HPDE6-E6E7 (cell line): ENCODE measurements around the gene CTDSP1.
A peak's percentile ranks its signal among the peaks of the same experiment; 100 is the strongest.

Source experiments
- DNase-seq: peaks from one replicate; pipeline ENCODE4 v3.0.0; 2011; ENCODE audit warnings: missing footprints; ENCODE audit errors: extremely low spot score

CTDSP1 gene, protein sequence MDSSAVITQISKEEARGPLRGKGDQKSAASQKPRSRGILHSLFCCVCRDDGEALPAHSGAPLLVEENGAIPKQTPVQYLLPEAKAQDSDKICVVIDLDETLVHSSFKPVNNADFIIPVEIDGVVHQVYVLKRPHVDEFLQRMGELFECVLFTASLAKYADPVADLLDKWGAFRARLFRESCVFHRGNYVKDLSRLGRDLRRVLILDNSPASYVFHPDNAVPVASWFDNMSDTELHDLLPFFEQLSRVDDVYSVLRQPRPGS

DNA sequence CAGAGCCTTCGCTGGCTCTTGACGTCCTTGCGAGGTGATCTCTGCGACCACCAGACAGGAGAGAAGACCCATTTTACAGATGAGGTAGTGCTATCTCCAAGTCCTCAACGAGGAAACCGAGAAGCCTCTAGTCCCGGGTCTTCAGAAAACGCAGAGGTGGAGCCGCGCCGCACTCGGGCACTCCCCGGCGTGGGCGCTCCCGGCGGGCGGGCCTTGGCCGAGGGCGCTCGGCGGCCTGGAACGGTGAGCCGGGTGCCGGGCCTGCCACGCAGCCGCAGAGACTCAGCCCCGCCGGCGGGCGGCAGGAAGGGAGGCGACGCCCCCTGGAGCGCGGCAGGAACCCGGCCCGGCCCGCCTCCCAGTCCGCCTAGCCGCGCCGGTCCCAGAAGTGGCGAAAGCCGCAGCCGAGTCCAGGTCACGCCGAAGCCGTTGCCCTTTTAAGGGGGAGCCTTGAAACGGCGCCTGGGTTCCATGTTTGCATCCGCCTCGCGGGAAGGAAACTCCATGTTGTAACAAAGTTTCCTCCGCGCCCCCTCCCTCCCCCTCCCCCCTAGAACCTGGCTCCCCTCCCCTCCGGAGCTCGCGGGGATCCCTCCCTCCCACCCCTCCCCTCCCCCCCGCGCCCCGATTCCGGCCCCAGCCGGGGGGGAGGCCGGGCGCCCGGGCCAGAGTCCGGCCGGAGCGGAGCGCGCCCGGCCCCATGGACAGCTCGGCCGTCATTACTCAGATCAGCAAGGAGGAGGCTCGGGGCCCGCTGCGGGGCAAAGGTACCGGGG, at the start of gene CTDSP1:
CTDSP1 (plus strand) TSS at position 478 of the 776 bp plus-strand sequence; CDS start at position 701, 223 bp downstream.
- DNase-seq: peak; percentile 67

DNA sequence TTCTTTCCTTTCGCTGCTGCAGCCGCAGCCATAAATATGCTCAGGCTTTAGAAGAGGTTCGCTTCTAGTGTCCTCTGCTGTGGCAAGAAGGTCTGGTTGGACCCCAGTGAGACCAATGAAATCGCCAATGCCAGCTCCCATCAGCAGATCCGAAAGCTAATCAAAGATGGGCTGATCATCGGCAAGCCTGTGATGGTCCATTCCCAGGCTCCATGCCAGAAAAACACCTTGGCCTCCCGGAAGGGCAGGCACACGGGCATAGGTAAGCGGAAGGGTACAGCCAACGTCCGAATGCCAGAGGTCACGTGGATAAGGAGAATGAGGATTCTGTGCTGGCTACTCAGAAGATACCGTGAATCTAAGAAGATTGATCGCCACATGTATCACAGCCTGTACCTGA, 45.6 kb upstream of the CTDSP1 start:
- DNase-seq: no peak

DNA sequence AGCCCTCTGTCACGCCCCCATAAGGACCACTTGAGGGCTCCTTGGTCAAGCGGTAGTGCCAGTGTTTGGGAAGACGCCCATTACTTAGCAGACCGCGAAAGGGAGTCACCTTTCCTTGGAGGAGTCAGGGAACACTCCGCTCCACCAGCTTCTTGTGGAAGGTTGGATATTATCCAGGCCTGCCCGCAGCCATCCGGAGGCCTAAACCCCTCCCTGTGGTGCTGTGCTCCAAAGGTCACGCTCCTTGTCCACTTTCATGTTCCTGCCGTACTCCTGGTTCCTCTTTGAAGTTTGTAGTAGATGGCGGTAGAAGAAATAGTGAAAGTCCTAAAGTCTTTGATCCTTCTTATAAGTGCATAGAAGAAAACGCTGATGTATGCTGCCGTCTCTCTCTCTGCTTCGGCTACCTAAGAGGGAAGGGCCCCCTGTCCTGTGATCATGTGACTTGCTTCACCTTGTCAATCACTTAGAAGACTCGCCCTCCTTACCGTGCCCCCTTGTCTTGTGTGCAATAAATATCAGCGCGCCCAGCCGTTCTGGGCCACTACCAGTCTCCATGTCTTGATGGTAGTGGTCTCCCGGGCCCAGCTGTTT, 44.7 kb upstream of the CTDSP1 start:
- no peak for DNase-seq

DNA sequence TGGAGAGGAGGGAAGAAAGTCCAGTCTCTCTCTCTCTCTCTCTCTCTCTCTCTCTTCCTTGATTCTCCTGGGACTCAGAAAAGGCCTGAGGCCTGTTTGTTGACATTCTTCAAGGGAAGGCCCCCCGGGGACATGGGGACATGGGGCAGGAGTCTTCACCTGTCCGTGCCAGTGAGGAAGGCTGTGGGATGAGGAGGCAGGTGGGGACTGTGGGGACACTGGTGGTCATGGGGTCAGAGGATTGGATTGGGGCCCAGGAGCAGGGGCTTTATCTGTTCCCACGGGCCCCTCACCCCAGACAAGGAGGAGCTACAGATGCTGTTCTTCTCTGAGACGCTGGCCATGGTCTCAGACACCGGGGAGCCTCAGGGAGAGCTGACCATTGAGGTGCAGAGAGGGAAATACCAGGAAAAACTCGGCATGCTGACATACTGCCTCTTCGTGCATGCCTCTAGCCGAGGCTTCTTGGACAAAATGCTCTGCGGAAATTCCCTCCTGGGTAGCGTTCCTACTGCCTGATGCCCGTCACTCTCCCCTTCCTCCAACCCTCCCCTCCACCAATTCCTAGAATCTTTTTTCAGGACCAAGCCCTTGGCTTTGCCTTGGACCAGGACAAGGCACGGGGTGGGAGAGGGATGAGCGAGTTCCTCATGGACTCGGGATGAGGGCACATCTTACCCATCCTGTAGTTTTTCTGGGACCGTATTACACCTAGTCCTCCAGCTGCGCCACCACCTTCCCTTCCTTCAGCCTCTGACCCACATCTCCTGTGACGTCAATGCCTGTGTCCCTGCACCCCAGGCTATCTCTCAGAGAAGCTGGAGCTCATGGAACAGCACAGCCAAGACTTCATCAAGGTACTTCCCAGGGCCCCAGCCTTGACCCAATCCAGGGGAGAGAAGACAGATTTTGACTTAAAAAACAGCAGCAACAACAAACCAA, 42.2 kb upstream of the CTDSP1 start:
- DNase-seq: no peak

DNA sequence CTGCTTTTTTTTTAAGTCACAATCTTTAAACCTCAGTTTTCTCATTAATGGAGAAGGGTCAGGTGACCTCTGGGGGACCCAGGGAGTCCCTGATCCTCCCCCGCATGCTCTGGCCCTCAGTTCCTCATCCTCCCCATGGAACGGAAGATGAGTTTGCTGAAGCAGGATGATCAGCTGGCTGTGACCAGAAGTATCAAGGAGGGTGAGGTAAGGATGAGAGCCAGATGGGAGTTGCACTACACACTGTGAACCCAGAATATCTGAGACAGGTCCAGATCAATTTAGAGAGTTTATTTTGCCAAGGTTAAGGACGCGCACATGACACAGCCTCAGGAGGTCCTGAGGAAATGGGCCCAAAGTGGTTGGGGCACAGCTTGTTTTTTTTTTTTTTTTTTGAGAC, 39.2 kb upstream of the CTDSP1 start:
- no peak for DNase-seq

DNA sequence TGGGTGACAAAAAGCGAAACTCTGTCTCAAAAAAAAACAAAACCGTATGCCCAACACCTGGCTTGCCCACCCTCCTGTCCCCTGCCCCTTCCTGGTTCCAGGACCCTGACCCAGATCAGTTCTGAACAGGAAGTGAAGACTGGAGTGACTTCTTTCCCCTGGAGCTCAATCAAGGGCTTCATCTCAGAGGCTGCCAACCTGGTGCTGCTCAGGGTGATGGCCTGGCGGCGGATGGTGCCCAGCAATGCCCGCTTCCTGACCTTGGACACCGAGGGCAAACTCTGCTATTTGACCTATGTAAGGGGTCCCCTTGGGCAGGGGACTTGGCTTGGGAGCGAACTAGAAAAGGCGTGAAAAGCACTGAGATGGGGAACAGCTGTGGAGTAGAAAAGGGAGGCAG, 37.1 kb upstream of the CTDSP1 start:
- no peak for DNase-seq

DNA sequence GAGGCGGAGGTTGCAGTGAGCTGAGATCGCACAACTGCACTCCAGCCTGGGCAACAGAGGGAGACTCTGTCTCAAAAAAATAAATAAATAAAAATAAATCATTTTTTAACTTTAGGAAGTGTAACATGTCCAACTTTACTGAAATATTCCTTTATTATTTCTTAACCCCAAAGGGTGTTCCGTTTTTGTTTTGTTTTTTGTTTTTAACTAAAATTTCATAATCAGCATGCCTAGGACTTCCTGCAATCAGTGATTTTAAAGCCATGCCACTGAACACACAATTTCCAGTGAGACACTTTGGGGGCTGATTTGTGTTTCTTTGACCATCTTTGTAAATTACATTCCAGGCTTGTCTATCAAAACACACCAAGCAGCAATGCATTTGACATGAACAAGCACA, 35.9 kb upstream of the CTDSP1 start:
- no peak for DNase-seq

DNA sequence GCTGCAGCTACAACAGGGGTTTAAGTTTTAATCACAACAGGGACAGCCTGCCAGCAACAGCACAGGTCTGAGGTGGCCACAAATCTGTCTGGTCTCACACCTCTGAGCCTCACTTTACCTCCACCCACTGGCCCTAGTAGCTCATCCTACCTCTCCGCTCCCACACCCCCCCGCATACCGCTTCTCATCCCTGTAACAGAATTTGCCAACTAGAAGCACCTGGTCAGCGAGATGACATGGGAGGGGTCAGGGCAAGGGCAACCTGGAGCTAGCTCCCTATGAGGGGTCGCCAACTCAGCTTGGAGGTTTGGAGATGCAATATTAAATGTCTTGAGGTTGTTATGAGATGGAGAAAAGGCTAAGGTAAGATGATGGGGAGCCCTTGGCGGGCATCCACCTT, 35.5 kb upstream of the CTDSP1 start:
- DNase-seq: no peak

DNA sequence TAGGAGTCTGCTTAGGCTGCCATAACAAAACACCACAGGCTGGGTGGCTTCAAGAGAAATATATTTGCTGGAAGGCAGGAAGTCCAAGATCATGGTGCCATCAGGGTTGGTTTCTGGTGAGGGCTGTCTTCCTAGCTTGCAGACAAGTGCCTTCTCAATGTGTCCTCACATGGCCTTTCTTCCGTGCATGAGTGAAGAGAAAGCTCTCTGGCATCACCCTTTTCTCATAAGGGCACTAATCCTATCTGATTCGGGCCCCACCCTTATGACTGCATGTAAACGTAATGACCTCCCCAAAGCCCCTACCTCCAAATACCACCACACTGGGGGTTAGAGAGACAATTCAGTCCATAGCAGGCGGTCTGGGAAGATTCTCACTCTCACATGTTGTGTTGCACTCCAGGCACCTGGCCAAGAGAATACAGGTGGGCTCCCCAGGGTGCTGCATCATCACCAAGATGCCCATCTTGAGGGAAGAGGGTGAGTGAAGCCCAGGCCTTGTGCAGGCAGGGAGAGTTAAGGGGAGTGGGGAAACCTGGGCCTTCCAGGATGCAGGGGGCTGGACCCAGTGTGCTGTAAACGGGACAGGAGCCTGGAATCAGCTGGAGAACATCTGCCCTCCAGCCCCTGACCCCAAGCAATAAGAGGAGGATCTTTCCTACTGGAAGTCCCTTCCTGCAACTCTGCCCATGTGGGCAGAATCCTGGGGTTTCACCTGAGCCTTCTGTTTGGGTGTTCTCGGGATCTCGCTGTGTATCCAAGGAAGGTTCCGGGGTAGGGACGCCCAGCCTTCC, 32.9 kb upstream of the CTDSP1 start:
- no peak for DNase-seq

DNA sequence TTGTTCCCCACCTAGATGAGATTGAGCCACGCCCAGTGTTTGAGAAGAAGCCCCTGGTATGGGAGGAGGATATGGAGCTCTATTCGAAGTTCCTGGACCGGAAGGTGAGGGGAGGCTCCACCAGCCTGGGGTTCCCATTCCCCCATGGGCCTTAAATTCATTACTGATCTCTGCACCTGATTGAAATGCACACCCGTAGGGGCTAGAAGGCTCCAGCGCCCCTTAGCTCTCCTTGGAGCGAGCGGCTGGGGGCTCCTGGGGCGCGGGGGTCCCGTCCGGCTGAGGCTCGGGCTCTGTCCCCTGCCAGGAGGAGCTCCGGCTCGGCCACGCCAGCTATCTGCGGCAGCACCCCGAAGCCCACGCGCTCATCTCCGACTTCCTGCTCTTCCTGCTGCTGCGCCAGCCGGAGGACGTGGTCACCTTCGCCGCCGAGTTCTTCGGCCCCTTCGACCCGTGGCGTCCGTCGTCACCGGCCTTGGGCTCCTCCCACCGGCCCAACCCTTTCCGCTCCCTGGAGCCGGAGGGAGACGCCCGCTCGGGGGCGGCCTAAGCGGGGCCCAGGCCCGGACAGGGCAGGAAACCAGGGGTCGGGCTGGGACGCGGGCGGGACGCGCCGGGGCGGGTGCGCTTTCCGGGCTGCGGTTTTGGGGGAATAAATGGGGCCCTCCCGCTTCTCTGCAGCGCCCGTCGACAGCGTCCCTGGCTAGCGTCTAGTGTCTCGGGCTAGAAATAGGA, 32.1 kb upstream of the CTDSP1 start:
- DNase-seq: peak; percentile 72

DNA sequence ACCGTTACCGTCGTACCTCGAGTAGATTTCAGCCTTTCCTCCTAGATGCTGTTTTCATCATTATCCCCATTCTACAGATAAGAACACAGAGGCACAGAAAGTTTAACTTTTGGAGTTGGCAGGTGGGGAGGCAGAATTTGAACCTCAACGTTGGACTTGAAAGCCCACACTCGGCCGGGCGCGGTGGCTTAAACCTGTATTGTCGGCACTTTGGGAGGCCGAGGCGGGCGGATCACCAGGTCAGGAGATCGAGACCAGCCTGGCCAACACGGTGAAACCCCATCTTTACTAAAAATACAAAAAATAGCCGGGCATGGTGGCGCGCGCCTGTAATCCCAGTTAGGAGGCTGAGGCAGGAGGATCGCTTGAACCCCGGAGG, 31.5 kb upstream of the CTDSP1 start:
- no peak for DNase-seq

DNA sequence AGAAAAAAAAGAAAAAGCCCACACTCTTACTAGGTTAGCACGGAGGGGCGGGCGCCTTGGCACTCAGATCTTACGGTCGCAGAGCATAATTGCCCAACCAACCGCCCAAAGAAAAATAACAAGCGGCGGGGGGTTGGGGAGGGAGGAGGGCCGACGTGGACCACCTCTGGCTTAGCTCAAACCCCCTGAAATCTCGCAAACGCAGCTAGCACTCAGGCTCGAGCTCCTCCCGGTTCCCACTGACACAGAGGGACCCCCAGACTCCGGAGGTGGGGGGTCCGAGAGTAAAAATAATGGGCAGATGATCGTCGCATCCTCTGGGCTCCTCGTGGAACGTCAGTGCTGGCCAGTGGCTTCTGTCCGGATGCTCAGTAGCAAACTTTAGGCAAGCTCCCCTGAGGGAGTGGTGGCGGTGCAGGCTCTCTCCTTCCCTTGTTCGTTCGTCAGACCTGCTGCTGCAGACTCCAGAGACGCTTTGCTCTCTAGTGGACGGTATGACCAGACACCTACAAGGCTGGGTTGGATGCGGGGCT, 31.0 kb upstream of the CTDSP1 start:
- no peak for DNase-seq

DNA sequence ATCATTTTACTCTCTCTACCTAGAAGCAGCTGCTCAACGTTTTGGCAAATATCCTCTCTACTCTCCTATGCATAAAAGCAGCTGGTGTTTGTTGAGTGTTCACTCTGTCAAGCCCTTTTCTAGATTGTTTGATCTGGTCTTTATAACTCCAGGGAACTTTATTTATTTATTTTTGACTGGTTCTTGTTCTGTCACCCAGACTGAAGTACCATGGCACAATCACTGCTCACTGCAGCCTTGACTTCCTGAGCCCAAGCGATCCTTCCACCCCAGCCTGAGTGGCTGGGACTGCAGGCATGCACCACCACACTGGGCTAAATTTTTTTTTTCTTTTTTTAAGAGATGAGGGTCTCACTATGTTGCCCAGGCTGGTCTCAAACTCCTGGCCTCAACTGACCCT, 30.3 kb upstream of the CTDSP1 start:
- no peak for DNase-seq

DNA sequence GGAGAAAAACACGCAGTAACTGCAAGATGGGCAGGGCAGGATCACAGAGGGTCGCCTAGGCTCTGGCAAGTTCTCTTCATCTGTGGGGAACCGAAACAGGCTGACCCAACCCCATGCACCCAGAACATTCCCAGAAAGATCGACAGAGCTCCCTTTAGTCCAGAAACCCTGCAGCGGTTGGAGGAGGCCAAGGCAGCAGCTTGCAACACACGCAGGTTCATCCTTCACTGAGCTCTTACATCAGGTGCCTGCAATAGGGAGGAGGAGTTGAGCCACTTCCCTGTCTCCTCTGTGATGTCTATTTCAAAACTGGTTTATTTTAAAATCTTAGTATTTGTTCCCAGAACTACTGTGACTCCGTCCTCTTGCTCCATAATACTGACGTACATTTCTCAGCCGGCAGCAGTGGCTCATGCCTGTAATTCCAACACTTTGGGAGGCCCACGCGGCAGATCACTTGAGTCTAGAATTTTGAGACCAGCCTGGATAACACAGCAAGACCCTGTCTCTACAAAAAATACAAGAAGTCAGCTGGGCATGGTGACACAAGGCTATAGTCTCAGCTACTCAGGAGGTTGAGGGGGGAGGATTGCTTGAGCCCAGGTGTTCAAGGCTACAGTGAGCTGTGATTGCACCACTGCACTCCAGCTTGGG, 29.1 kb upstream of the CTDSP1 start:
- DNase-seq: no peak

DNA sequence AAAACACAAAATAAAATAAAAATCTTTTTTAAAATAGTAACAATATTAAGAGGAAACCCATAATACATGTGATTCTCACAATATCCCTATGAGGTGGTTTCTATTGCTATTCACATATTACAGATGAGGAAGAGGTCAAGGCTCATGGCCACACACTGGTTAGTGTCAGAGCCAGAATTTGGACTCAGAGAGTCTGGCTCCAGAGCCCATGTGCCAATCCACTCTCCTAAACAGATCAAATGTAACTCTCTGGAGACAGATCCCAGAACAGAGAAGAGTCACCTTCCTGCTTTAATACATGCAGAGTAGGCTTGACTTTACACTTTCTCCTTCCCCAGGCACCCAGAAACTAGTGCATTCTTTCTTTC, 27.7 kb upstream of the CTDSP1 start:
- DNase-seq: no peak

DNA sequence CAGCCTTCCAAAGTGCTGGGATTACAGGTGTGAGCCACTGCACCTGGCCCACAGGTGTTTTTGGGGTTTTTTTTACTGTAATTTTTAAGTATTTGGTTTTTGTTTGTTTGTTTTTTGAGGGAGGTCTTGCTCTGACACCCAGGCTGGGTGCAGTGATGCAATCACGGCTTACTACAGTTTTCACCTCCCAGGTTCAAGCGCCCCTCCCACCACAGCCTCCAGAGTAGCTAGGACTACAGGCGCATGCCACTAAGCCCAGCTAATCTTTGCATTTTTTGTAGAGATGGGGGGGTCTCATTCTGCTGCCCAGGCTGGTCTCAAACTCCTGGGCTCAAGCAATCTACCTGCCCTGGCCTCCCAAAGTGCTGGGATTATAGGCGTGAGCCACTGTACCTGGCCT, 24.9 kb upstream of the CTDSP1 start:
- DNase-seq: no peak

DNA sequence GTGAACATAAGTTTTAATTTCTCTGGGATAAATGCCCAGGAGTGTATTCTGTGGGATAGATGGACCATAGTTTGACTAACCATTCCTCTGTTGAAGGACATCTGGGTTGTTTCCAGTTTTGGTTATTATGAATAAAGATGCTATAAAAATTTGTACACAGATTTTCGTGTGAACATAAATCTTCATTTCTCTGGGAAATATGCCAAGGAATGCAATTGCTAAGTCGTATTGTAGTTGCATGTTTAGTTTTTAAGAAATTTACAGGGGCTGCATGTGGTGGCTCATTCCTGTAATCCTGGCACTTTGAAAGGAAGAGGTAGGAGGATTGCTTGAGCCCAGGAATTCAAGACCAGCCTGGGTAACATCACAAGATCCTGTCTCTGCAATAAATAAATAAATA, 24.5 kb upstream of the CTDSP1 start:
- no peak for DNase-seq

DNA sequence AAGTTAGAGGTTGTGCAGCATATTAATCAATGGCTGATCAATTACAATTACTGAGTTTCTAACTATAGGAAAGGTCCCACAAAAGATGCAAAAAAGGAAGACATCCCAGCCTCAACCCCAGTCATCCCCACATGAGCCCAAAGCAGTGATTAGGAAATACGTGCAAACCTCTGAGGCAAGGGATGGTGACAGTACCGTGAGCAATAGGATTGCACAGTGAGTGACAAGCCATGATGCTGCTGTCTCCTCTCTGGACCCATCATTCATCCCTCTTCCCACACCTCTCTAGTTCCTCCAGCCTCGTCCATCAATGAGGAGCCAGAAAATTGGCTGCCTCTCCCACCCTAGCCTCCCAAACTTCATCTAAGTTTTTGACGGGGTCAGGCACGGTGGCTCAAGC, 21.6 kb upstream of the CTDSP1 start:
- DNase-seq: no peak

DNA sequence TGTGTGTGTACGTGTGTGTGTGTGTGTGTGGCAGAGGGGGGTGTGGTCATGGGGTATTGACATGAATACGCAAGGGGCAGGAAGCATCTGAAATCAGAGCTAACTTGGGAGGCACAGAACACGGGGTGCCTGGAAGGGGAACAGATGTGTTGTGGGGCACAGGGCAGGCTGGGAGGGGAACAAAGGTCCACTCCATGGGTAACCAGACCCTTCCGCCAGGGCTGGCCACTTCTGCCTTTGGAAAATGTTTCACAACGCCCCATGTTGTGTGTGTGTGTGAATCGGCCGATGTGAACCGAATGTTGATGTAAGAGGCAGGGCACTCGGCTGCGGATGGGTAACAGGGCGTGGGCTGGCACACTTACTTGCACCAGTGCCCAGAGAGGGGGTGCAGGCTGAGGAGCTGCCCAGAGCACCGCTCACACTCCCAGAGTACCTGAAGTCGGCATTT, 17.7 kb upstream of the CTDSP1 start, which contains the start of gene SLC11A1:
SLC11A1 (plus strand) TSS at position 358 of the 451 bp plus-strand sequence. CDS start 96 bp downstream, outside the sequence.
- no peak for DNase-seq

DNA sequence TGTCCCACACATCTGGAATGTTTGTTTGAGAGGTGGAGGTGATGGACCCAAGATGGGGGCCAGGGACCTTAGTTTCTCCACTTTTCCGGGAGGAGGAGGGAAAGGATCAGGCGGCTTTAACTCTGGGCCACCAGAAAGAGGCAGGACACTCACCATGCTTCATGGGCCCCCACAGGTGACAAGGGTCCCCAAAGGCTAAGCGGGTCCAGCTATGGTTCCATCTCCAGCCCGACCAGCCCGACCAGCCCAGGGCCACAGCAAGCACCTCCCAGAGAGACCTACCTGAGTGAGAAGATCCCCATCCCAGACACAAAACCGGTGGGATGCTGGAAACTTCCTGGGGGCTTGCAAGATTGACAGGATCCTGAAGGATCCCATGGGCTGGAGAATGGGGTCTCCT, 16.9 kb upstream of the CTDSP1 start:
- no peak for DNase-seq
